HFFc6 (cell line): Measurements from ENCODE around the gene ARHGDIG. TPM values are rescaled to one million over a fixed set of nuclear protein-coding genes. Genes with fewer than 3 reads are reported as not detected.

Experiments used
- DNase-seq: peaks from one replicate; pipeline ENCODE4 v3.0.0-alpha.2; 2018
- H3K27ac Mint-ChIP-seq: 2 replicates; pipeline ENCODE4 v1.8.0; 2020; ENCODE audit warnings: mild to moderate bottlenecking, mixed read lengths
- H3K27me3 Mint-ChIP-seq: 2 replicates; pipeline ENCODE4 v1.8.0; 2021; ENCODE audit warnings: mild to moderate bottlenecking, moderate library complexity, mixed read lengths; ENCODE audit not compliant: insufficient read depth
- H3K36me3 Mint-ChIP-seq: 2 replicates; pipeline ENCODE4 v1.8.0; 2021; ENCODE audit warnings: low read depth, mixed read lengths
- H3K4me1 Mint-ChIP-seq: 2 replicates; pipeline ENCODE4 v1.8.0; 2020; ENCODE audit warnings: low read depth, mixed read lengths
- H3K4me3 Mint-ChIP-seq: 2 replicates; pipeline ENCODE4 v1.8.0; 2020; ENCODE audit warnings: mild to moderate bottlenecking, moderate library complexity, mixed read lengths
- H3K9me3 Mint-ChIP-seq: 2 replicates; pipeline ENCODE4 v1.8.0; 2020; ENCODE audit warnings: mild to moderate bottlenecking, mixed read lengths
- CTCF ChIP-seq: fragments of 200-600 bp; sonication (generic); IDR thresholded peaks from 2 replicates; pipeline ENCODE4 v1.5.0; 2021; ENCODE audit warnings: antibody characterized with exemption, mild to moderate bottlenecking
- total RNA-seq, 6 experiments: library from RNA; stranded (reverse); fragmentation: NEBNext Ultra II Directional; extraction: Animal tissue kit (Norgen Biotek cat#: 25700); gene quantifications; 2 replicates in 1 of 6; 3 replicates in 5 of 6; pipeline ENCODE4 v1.2.3, GENCODE V29; 2021

The ARHGDIG gene
- total RNA-seq, 6 experiments from 2014 or later, result not detected

- no peak for DNase-seq
- H3K36me3 Mint-ChIP-seq, result 0 out of 2 replicates have a peak, but pooled peaks cover 6% of the 10 kb centered on the region
- peaks cover 2% of the 10 kb centered on the region for H3K27me3 Mint-ChIP-seq
- no peak for TF ChIP-seq CTCF
- no peaks in the 10 kb centered on the region for H3K4me1 Mint-ChIP-seq
- H3K9me3 Mint-ChIP-seq, result no peaks in the 10 kb centered on the region
- no peak overlapping the region for H3K27ac Mint-ChIP-seq
- no peak overlapping the region for H3K4me3 Mint-ChIP-seq
Observed at GRCh38 chr16:316741-317464, 36.5 kb downstream of the ARHGDIG start.

DNA sequence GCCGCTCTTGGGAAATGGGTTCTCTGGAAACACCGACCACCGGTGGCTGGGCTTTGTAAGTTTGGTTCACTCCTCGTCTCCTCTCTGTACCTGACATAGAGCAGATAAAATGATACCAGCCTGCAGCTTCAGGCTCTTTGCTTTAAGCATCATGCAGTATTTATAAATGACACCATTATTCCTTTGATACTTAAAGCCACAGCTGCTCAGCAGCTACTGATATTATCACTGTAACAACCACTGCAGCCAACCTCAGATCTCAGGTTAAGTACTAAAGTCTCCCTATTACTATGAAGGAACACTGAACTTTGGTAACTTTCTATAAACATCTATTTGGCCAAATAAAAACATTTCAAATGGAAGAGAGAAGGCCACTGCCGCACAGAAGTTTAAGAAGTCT, 37.2 kb downstream of the ARHGDIG start:
- no peak for DNase-seq
- H3K9me3 Mint-ChIP-seq, result no peaks in the 10 kb centered on the region
- TF ChIP-seq CTCF, result no peak
- no peak overlapping the region for H3K27ac Mint-ChIP-seq
- H3K4me3 Mint-ChIP-seq, result no peak overlapping the region
- 0 out of 2 replicates have a peak, but pooled peaks cover 6% of the 10 kb centered on the region for H3K36me3 Mint-ChIP-seq
- H3K4me1 Mint-ChIP-seq, result no peaks in the 10 kb centered on the region
- H3K27me3 Mint-ChIP-seq, result peaks cover 2% of the 10 kb centered on the region

GRCh38 chr16:318628-319027, 38.2 kb downstream of the ARHGDIG start:
- no peaks in the 10 kb centered on the region for H3K9me3 Mint-ChIP-seq
- peaks cover 2% of the 10 kb centered on the region for H3K27me3 Mint-ChIP-seq
- H3K4me1 Mint-ChIP-seq, result no peaks in the 10 kb centered on the region
- H3K27ac Mint-ChIP-seq, result no peak overlapping the region
- peak; percentile 52 for TF ChIP-seq CTCF
- no peak for DNase-seq
- no peak overlapping the region for H3K4me3 Mint-ChIP-seq
- H3K36me3 Mint-ChIP-seq, result 0 out of 2 replicates have a peak, but pooled peaks cover 6% of the 10 kb centered on the region

DNA sequence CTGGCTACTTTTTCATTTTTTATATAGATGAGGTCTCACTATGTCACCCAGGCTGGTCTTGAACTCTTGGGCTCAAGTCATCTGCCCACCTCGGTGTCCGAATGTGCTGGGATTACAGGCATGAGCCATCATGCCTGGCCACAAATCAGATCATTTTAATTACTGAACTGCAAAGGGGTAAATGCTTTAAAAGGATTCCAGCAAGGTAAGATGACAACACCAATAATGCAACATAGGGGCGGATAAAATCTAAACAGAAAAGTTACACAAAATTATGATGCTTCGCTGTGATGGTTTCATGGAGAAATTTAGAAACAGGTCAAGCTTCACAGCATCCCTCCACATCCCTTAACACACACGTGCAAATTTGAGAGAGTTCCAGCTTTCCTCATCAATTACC, 39.8 kb downstream of the ARHGDIG start:
- H3K27me3 Mint-ChIP-seq, result peaks cover 2% of the 10 kb centered on the region
- no peaks in the 10 kb centered on the region for H3K4me1 Mint-ChIP-seq
- H3K36me3 Mint-ChIP-seq, result 0 out of 2 replicates have a peak, but pooled peaks cover 6% of the 10 kb centered on the region
- no peak for DNase-seq
- H3K27ac Mint-ChIP-seq, result peak overlapping the region; percentile 26; the same call in 1 of the 2 replicates
- H3K9me3 Mint-ChIP-seq, result no peaks in the 10 kb centered on the region
- no peak for TF ChIP-seq CTCF
- H3K4me3 Mint-ChIP-seq, result no peak overlapping the region

GRCh38 chr16:321532-321931, 41.1 kb downstream of the ARHGDIG start:
- Mint-ChIP-seq H3K4me1 (no peaks in the 10 kb centered on the region), H3K27me3 (peaks cover 2% of the 10 kb centered on the region), H3K4me3 (no peak overlapping the region), H3K9me3 (no peaks in the 10 kb centered on the region), H3K36me3 (0 out of 2 replicates have a peak, but pooled peaks cover 6% of the 10 kb centered on the region), H3K27ac (no peak overlapping the region)
- no peak for TF ChIP-seq CTCF
- DNase-seq, result no peak
